NK-92 (cell line): ENCODE data around the gene LHFPL2.

Experiments used
- DNase-seq: peaks from one replicate; lab custom pipeline; 2025; ENCODE audit not compliant: unreplicated experiment; lab: John Stamatoyannopoulos, UW

Gene LHFPL2

GRCh38 chr5:78642701-78643100, 5.9 kb downstream of the LHFPL2 start:
- no peak for DNase-seq

DNA sequence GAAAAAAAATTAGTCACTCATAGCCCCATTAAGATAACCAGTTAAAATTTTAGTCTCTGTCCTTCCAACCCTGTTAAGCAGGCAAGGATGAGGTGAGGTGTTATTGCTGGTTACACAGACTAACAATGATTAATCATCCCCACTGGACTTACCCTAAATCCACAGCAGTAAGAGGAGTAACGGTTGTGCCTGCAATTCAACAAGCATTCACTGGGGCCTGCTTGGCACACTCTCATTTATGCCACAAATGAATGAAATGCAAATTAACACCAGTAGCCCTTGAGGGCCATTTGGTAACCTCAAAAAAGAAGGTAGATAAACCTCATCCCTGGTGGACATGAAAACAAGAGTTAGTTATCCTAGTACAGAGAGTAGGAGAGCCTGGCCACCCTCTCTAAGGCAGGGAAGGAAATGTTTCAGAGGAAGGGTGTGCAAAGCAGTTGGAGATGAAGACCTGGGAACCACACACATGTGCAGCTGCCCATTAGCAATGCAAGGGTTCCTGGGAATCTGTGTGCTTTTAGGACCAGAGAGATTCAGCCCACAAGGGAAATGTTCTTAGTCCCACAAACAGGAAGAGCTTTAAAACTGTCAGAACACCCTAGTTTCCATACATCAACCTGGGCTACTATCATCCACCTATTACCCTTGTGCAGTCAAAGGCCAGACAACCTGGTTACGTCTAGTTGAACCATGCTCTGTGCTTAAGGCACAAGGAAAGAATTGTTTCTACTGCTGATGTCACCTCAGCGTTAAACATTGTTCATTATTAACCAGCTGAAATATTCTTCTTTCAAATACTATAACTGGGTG, 7.7 kb downstream of the LHFPL2 start:
- DNase-seq, result no peak

- DNase-seq, result no peak
Observed at GRCh38 chr5:78639791-78640190, 8.8 kb downstream of the LHFPL2 start.

GRCh38 chr5:78638973-78639669, 9.5 kb downstream of the LHFPL2 start:
- no peak for DNase-seq

- no peak for DNase-seq
Observed at GRCh38 chr5:78638423-78638822, 10.1 kb downstream of the LHFPL2 start.

- no peak for DNase-seq
Observed at GRCh38 chr5:78637468-78637867, 11.1 kb downstream of the LHFPL2 start.

DNA sequence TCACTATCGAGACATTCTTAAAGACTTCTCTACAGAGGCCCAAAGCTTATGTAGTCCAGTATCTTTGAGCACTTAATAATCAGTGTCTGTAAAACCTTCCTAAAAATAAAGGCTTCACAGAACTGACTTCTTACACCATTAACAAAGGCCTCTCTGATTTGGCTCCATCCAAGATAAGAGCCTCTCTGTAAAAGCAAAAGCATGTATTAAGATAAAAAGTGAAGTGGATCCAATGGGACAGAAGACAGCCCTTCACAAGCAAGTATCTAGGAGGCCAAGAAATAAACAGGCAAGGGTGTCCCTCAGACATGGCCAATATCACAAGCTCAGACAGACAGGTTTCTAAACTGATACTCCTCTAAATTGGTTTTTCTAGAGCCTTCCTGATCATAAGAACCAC, 11.9 kb downstream of the LHFPL2 start:
- no peak for DNase-seq

GRCh38 chr5:78634634-78635033, 13.9 kb downstream of the LHFPL2 start:
- DNase-seq, result no peak

GRCh38 chr5:78634229-78634628, 14.3 kb downstream of the LHFPL2 start:
- no peak for DNase-seq

GRCh38 chr5:78633700-78634099, 14.9 kb downstream of the LHFPL2 start:
- no peak for DNase-seq

GRCh38 chr5:78632467-78632866, 16.1 kb downstream of the LHFPL2 start:
- no peak for DNase-seq

DNA sequence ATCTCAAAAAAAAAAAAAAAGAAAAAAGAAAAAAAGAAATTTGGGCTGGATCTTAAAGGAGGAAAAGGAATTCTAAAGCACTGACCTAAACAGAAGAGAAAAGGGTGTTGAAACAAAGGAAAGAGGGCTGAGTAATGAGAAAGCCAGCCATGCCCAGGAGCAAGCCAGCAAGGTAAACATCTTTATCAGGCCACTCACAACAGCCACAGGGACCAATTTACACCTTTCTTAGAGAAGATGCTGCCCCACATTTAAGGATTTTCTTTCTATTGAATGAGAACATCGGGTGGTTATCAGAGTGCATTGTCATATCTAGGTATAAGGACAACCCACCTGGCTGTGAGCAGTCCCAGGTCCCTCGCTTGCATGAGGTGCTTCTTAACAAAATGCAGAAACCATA, 16.6 kb downstream of the LHFPL2 start:
- DNase-seq, result no peak

DNA sequence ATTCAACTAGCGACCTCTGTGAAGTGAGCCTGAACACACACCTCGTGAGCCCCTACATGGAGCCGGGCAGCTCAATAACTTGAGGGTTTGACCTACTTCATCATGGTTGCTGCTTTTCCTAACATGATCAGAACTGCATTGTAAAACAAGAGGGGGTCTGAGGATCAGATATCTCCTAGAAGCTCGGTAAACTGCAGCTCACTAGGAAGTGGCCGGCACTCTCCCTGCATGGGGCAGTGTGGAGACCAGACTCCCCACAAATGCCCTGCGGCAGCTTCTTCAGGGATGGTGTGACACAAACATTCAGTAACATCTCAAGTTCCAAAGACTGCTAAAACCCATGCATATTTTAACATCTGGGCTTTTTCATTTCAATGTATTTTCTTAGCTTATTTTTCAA, 18.5 kb downstream of the LHFPL2 start:
- no peak for DNase-seq

DNA sequence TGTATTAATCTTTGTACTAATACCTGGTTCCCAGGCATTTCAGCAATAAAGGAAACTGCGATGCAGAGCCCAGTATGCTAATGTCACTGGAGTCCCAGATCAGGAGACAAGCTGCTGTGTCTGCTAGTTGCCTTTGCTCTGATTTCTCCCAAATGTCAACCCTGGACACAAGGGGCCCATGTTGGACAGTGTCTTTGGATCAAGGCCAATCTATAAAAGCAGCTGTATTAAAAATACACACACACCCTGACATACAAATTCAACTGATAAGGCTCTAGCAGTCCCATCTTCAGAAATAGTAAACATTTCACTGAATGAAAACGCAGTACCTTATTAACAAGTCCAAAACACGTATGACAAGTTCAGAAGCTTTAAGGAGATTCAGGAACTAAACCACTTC, 18.9 kb downstream of the LHFPL2 start:
- DNase-seq, result no peak

DNA sequence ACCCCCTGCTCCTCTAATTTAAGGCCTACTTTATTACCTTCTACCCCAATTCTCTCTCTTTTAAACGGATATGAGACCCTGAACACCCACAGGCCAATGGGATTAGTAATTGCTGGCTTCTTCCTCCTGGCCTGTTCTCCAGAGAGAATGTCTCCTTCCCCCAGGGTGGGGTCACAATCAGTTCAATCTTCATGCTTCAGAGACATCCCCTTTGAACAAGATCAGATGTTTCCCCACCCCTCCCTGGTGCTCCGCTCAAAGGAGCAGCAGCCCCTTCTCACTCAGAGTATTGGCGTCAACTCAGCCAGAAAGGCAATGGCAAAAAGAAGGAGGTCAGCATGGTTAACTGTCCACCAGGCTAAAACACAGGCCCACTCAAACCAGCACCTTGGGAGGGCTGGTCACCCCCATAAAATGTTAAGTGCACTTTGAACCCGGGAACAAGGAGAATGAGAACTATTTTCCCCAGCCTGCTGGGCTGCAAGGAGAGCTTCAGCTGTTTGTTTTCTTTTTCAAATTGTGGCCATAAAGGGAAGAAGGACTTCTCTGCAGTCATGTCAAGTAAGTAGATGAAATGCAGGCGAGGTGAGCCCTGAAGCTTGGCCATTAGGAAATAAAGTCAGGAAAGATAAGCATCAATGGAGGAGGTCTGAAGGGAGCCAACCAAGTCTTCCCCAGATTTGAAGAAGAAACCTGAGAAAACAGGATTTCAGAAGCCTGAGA, 20.1 kb downstream of the LHFPL2 start:
- no peak for DNase-seq

DNA sequence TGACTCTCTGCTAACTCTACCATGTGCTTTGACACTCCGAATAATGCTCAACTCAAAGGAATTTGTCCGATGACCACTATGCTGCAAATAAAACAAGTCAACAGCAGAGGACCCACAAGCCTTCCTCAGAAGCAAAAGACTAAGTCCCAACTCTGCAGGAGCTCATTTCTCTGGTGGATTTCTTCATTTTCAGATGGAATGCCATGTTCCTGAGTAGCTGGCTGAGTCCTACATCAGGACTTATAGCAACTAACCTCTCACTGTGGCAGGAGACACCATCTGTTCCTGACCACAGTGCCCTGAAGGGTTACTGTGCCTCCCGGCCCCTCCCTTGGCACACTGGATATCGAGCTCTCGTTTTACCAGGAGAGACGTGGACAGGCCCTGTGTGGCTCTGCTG, 20.8 kb downstream of the LHFPL2 start:
- no peak for DNase-seq

DNA sequence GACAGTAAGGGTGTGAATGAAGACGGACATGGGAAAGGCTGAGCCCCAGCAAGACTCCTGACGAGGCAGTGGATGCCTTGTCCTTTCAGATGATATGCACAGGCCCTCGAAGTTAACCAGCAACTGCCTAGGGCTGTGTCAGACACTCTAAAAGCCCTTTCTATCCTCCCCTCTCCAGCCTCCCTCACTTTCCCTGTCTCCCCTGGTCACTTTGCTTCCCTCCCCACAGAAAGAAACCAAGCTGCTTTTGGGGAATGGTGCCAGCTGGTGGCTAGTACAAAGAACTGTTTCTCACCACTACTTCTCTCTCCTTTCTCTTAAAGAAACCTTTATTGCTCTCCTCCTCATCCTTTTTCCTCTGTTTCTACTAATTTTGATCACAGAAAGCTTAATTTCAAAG, 21.4 kb downstream of the LHFPL2 start:
- no peak for DNase-seq

- no peak for DNase-seq
Observed at GRCh38 chr5:78626009-78626571, 22.5 kb downstream of the LHFPL2 start.

GRCh38 chr5:78624992-78625391, 23.6 kb downstream of the LHFPL2 start:
- no peak for DNase-seq

GRCh38 chr5:78624011-78624541, 24.5 kb downstream of the LHFPL2 start:
- DNase-seq, result no peak

DNA sequence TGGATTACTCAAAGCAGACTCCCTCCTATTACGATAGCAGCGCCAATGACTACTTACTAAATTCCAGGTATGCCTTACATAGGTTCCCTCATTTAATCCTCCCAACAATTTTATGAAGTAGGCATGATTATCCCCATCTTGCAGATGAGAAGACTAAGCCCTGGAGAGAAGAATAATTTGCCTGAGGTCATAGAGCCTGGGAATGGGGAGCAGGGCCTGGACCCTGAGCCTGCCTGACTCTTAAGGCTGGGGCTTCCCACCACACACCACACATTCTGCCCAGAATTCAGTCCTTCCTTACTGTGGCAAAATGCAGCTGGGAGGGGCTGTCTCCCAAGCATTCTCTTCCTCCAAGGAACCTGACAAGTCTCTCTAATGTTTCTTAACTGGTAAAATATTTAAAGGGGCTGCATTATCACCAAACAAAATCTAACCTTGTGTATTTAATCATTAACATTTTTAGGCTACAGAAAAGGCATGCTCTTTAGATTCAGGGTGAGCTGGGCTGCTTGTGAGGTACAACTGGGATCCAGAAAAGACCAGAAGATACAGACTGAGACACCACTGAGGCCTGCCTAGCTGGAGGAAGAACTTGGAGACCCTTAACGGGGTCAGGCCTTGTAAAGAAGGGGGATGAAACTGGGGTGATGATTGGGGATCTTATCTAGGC, 26.1 kb downstream of the LHFPL2 start:
- DNase-seq, result no peak
